ENCODE results near the gene UBASH3A.

Gene UBASH3A

DNA sequence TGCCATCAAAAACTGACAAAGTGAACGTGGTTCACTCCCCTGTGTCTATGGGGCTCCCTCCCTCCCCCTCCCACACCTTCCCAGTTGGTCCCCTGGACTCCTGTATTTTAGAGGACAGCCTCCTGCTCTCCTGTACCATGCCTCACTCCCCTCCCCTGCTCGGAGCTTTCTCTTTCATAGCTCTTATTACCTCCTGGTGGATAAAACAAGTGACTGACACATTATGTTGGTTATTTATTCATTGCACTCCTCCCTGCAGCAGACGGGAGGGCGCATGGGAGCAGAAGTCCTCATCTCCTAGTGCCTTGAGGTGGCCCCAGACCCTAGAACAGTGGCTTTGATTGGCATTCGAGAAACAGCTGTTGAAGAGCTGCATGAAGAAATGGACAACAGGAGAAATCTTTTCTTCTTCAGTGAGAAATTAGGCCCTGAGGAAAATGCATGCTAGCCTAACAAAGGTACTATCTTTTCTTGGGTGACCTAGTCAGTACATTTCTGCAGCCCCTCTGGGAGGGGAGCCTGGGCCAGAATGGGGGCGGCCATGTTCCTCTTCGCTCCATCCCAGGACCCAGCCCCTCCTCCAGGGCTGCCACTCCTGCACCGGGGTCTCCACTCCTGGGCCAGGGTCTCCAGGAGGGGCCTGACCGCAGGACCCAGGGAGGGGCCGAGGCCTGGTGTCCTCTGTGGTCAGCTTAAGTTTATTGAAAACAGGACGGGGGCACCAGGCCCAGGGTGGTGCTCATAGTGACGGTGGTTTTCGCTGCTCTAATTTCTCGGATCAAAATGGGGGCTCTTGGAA lies 36.1 kb upstream of the UBASH3A start:
- WGBS (ENCODE audit: insufficient coverage) = 89% methylated on average over 8 of the region's 14 CpGs
- Histone ChIP-seq H3K4me3 (ENCODE audit: control insufficient read depth in 1 of 7, extremely low read depth in 1 of 7, insufficient read depth in 4 of 7, low read depth in 2 of 7, low read length in 6 of 7) (no peak overlapping the region), H3K36me3 (ENCODE audit: control insufficient read depth in 4 of 4, insufficient read depth in 4 of 4, low read length in 3 of 4) (no peaks in the 10 kb centered on the region), H3K27me3 (replicated peaks in 2 of 5; ENCODE audit: control insufficient read depth in 4 of 5, insufficient read depth in 5 of 5, low read length in 4 of 5) (peaks cover 0 to 3% (median 0%) of the 10 kb centered on the region in 5 experiments), H3K9me3 (ENCODE audit: control extremely low read depth in 1 of 5, control insufficient read depth in 4 of 5, insufficient read depth in 2 of 5, low read depth in 1 of 5, low read length in 4 of 5) (no peaks in the 10 kb centered on the region), H3K4me1 (ENCODE audit: control extremely low read depth in 1 of 4, control insufficient read depth in 4 of 4, insufficient read depth in 4 of 4, low read length in 3 of 4) (peaks cover 0 to 8% (median 6%) of the 10 kb centered on the region in 4 experiments), H3K27ac (ENCODE audit: insufficient read depth in 1 of 2, low read depth in 1 of 2, low read length in 2 of 2, poor library complexity in 1 of 2, severe bottlenecking in 2 of 2) (no peak overlapping the region)
- ChIA-PET CTCF (interaction anchor here (1.1 to 1.3 kb wide), 5 partner anchors 14 to 59 kb away, joined by 3 to 4 read pairs (median 3); no protein-coding TSS in a partner anchor), POLR2A (no interaction called here)
- no peak for DNase-seq

DNA sequence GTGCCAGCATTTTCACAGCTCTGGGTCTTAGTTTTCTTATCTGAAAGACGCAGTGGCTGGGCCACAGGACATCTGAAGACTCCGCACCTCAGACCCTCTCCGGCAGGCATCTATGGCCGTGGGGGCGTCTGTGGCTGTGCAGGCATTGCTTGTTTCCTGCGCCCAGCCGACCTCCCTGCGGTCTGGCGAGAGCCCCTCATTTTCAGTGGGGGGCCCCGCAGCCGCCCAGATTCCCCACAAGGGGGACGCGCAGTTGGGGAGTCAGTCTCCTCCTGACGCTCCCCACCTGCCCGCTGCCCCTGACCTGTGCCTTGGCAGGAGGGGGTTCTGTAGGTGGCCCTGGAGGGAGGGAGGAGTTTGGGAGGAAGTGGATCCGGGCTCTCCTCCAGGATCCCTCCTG lies 33.9 kb upstream of the UBASH3A start:
- H3K27me3 ChIP-seq (replicated peaks in 2 of 5; ENCODE audit: control insufficient read depth in 4 of 5, insufficient read depth in 5 of 5, low read length in 4 of 5) = no peaks in the 10 kb centered on the region
- 93% methylated on average over 15 of the region's 16 CpGs for WGBS (ENCODE audit: insufficient coverage)
- H3K4me3 ChIP-seq (ENCODE audit: control insufficient read depth in 1 of 7, extremely low read depth in 1 of 7, insufficient read depth in 4 of 7, low read depth in 2 of 7, low read length in 6 of 7) = no peak overlapping the region
- ChIA-PET CTCF (interaction anchor here (0.6 to 1.1 kb wide), 2 partner anchors 10 to 12 kb away, joined by 3 read pairs; no protein-coding TSS in a partner anchor), POLR2A (no interaction called here)
- H3K4me1 ChIP-seq (ENCODE audit: control extremely low read depth in 1 of 4, control insufficient read depth in 4 of 4, insufficient read depth in 4 of 4, low read length in 3 of 4) = no peaks in the 10 kb centered on the region
- no peaks in the 10 kb centered on the region for H3K9me3 ChIP-seq (ENCODE audit: control extremely low read depth in 1 of 5, control insufficient read depth in 4 of 5, insufficient read depth in 2 of 5, low read depth in 1 of 5, low read length in 4 of 5)
- no peak overlapping the region for H3K27ac ChIP-seq (ENCODE audit: insufficient read depth in 1 of 2, low read depth in 1 of 2, low read length in 2 of 2, poor library complexity in 1 of 2, severe bottlenecking in 2 of 2)
- H3K36me3 ChIP-seq (ENCODE audit: control insufficient read depth in 4 of 4, insufficient read depth in 4 of 4, low read length in 3 of 4) = no peaks in the 10 kb centered on the region
- no peak for DNase-seq

DNA sequence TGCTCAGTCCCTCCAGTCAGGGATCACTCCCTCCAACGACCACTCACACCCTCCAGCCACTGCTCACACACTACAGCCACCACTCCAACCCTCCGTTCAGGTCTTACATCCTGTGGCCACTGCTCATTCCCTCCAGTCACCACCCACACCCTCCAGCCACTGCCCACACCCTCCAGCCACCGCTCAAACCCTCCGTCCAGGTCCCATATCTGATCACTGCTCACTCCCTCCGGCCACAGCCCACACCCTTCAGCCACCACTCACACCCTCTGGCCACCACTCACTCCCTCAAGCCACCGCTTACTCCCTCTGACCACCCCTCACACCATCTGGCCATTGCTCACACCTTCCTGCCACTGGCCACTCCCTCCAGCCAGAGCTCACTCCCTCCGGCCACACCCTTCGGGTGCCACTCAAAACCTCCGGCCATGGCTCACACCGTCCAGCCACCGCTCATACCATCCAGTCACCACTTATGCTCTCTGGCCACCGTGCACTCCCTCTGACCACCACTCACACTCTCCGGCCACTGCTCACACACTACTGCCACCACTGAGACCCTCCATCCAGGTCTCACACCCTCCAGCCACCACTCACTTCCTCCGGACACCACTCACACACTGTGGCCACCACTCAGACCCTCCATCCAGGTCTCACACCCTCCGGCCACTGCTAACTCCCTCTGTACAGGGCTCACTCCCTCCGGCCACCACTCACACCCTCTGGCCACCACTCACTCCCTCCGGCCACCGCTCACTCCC lies 32.6 kb upstream of the UBASH3A start:
- WGBS (ENCODE audit: insufficient coverage) = 87% methylated on average over 17 of the region's 18 CpGs

DNA sequence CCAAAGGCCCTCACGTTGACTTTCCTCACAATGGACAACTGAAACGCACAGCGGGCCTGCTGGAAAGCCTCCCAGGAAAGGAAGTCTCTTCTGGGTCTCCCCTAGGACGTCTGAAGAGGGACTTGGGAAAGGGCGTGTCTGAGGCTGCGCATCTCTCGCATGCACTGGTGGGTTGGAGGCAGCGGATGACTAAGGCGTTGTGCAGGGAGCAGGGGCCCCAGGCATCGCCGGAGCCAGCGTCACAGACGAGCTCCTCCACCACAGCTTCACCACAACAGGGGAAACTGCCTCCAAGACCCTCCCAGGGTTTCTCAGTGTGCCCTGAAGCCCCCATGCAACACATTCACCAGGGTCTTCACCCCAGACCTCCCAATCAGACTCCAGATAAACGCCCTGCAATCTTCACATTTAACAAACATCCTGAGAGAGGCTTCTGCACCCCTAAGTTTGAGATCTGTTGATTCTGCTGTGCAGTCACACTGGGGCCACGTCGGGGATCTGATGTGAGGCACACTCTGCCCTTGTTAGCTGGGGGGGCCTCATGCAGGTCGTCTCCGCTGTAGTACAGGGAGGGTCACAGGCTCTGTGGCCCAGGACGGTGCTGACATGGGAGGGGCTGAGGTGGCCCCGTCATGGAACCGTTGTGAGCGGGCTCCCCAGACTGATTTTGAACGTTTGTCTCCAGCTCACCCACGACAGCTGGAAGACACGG lies 30.4 kb upstream of the UBASH3A start:
- peaks cover 0 to 3% (median 0%) of the 10 kb centered on the region in 5 experiments for H3K27me3 ChIP-seq (replicated peaks in 2 of 5; ENCODE audit: control insufficient read depth in 4 of 5, insufficient read depth in 5 of 5, low read length in 4 of 5)
- POLR2A ChIA-PET = interaction anchor here (1.0 kb wide), 1 partner anchor 19 kb away, joined by 3 read pairs; no protein-coding TSS in a partner anchor
- H3K4me1 ChIP-seq (ENCODE audit: control extremely low read depth in 1 of 4, control insufficient read depth in 4 of 4, insufficient read depth in 4 of 4, low read length in 3 of 4) = no peaks in the 10 kb centered on the region
- H3K36me3 ChIP-seq (ENCODE audit: control insufficient read depth in 4 of 4, insufficient read depth in 4 of 4, low read length in 3 of 4) = no peaks in the 10 kb centered on the region
- no peak overlapping the region for H3K27ac ChIP-seq (ENCODE audit: insufficient read depth in 1 of 2, low read depth in 1 of 2, low read length in 2 of 2, poor library complexity in 1 of 2, severe bottlenecking in 2 of 2)
- WGBS (ENCODE audit: insufficient coverage) = 85% methylated on average over 21 of the region's 25 CpGs
- no peak overlapping the region for H3K4me3 ChIP-seq (ENCODE audit: control insufficient read depth in 1 of 7, extremely low read depth in 1 of 7, insufficient read depth in 4 of 7, low read depth in 2 of 7, low read length in 6 of 7)
- no peaks in the 10 kb centered on the region for H3K9me3 ChIP-seq (ENCODE audit: control extremely low read depth in 1 of 5, control insufficient read depth in 4 of 5, insufficient read depth in 2 of 5, low read depth in 1 of 5, low read length in 4 of 5)
- no peak for DNase-seq
- CTCF ChIA-PET = interaction anchor here (0.9 to 1.0 kb wide), 2 partner anchors 8 to 26 kb away, joined by 3 read pairs; no protein-coding TSS in a partner anchor

More for the DNA sequence above, 32.6 kb upstream of the UBASH3A start:
- no peaks in the 10 kb centered on the region for H3K27me3 ChIP-seq (replicated peaks in 2 of 5; ENCODE audit: control insufficient read depth in 4 of 5, insufficient read depth in 5 of 5, low read length in 4 of 5)
- POLR2A ChIA-PET = no interaction called here
- no peak overlapping the region for H3K27ac ChIP-seq (ENCODE audit: insufficient read depth in 1 of 2, low read depth in 1 of 2, low read length in 2 of 2, poor library complexity in 1 of 2, severe bottlenecking in 2 of 2)
- no peaks in the 10 kb centered on the region for H3K36me3 ChIP-seq (ENCODE audit: control insufficient read depth in 4 of 4, insufficient read depth in 4 of 4, low read length in 3 of 4)
- CTCF ChIA-PET = interaction anchor here (0.7 kb wide), 1 partner anchor 43 kb away, joined by 3 read pairs; no protein-coding TSS in a partner anchor
- H3K4me3 ChIP-seq (ENCODE audit: control insufficient read depth in 1 of 7, extremely low read depth in 1 of 7, insufficient read depth in 4 of 7, low read depth in 2 of 7, low read length in 6 of 7) = no peak overlapping the region
- no peaks in the 10 kb centered on the region for H3K4me1 ChIP-seq (ENCODE audit: control extremely low read depth in 1 of 4, control insufficient read depth in 4 of 4, insufficient read depth in 4 of 4, low read length in 3 of 4)
- H3K9me3 ChIP-seq (ENCODE audit: control extremely low read depth in 1 of 5, control insufficient read depth in 4 of 5, insufficient read depth in 2 of 5, low read depth in 1 of 5, low read length in 4 of 5) = no peaks in the 10 kb centered on the region
- no peak for DNase-seq

DNA sequence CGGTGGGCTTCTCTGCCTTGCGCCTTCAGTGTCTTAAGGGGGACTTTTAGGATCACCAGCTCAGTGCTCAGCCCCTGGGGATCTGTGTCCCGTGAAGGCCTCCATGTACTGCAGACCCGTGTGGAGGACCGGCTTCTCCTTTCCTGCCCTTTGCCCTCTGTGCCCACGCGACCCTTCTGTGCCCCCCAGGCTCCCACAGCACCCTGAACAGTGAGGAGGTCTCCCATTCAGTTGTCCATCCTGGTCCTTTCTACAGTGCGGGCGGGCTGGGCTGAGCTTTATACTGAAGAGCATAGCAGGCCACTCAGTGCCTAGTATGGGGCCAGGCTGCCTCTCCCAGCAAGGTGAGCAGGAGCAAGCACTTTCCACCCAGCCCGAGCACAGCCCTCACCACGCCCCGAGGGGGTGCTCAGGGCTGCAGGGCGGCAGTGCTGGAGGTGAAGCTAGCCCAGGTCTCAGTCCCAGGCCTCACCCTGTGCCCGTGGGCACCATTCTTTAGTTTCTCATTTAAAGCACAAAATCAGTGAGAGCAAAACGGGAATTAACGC lies 29.7 kb upstream of the UBASH3A start:
- 95% methylated on average over 14 of the region's 16 CpGs for WGBS (ENCODE audit: insufficient coverage)
- no peak for DNase-seq
- Histone ChIP-seq H3K36me3 (ENCODE audit: control insufficient read depth in 4 of 4, insufficient read depth in 4 of 4, low read length in 3 of 4) (no peaks in the 10 kb centered on the region), H3K4me1 (ENCODE audit: control extremely low read depth in 1 of 4, control insufficient read depth in 4 of 4, insufficient read depth in 4 of 4, low read length in 3 of 4) (no peaks in the 10 kb centered on the region), H3K9me3 (ENCODE audit: control extremely low read depth in 1 of 5, control insufficient read depth in 4 of 5, insufficient read depth in 2 of 5, low read depth in 1 of 5, low read length in 4 of 5) (no peaks in the 10 kb centered on the region), H3K27me3 (replicated peaks in 2 of 5; ENCODE audit: control insufficient read depth in 4 of 5, insufficient read depth in 5 of 5, low read length in 4 of 5) (peaks cover 0 to 3% (median 0%) of the 10 kb centered on the region in 5 experiments), H3K4me3 (ENCODE audit: control insufficient read depth in 1 of 7, extremely low read depth in 1 of 7, insufficient read depth in 4 of 7, low read depth in 2 of 7, low read length in 6 of 7) (no peak overlapping the region), H3K27ac (ENCODE audit: insufficient read depth in 1 of 2, low read depth in 1 of 2, low read length in 2 of 2, poor library complexity in 1 of 2, severe bottlenecking in 2 of 2) (no peak overlapping the region)
- CTCF ChIA-PET = interaction anchor here (0.9 to 1.0 kb wide), 2 partner anchors 7 to 25 kb away, joined by 3 read pairs; no protein-coding TSS in a partner anchor
- POLR2A ChIA-PET = interaction anchor here (1.0 kb wide), 1 partner anchor 19 kb away, joined by 3 read pairs; no protein-coding TSS in a partner anchor

DNA sequence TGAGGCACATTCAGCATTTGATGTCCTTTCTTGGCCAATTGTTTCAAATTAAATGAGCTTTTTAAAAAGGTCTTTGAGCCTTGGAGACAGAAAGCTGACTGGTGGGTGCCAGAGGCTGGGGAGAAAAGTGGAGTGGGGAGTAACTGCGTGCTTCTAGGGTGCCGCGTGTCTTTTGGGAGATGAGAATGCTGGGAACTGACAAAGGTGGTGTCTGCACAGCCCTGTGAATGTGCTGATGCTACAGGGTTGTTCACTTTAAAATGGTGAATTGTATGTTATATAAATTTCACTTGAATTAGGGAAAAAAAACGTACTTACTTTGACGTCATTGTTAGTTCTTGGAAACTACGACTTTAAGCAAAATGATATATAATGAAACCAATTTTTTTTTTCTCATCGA lies 29.2 kb upstream of the UBASH3A start:
- ChIA-PET CTCF (interaction anchor here (1.0 kb wide), 1 partner anchor 24 kb away, joined by 3 read pairs; no protein-coding TSS in a partner anchor), POLR2A (no interaction called here)
- 96% methylated on average over 4 of the region's 7 CpGs for WGBS (ENCODE audit: insufficient coverage)
- H3K4me1 ChIP-seq (ENCODE audit: control extremely low read depth in 1 of 4, control insufficient read depth in 4 of 4, insufficient read depth in 4 of 4, low read length in 3 of 4) = no peaks in the 10 kb centered on the region
- no peak overlapping the region for H3K27ac ChIP-seq (ENCODE audit: insufficient read depth in 1 of 2, low read depth in 1 of 2, low read length in 2 of 2, poor library complexity in 1 of 2, severe bottlenecking in 2 of 2)
- no peak for DNase-seq
- no peaks in the 10 kb centered on the region for H3K9me3 ChIP-seq (ENCODE audit: control extremely low read depth in 1 of 5, control insufficient read depth in 4 of 5, insufficient read depth in 2 of 5, low read depth in 1 of 5, low read length in 4 of 5)
- H3K36me3 ChIP-seq (ENCODE audit: control insufficient read depth in 4 of 4, insufficient read depth in 4 of 4, low read length in 3 of 4) = no peaks in the 10 kb centered on the region
- no peak overlapping the region for H3K4me3 ChIP-seq (ENCODE audit: control insufficient read depth in 1 of 7, extremely low read depth in 1 of 7, insufficient read depth in 4 of 7, low read depth in 2 of 7, low read length in 6 of 7)
- H3K27me3 ChIP-seq (replicated peaks in 2 of 5; ENCODE audit: control insufficient read depth in 4 of 5, insufficient read depth in 5 of 5, low read length in 4 of 5) = peaks cover 0 to 3% (median 0%) of the 10 kb centered on the region in 5 experiments

Measured in common myeloid progenitor, CD34-positive (primary cell).